Activated CD4-positive, alpha-beta T cell treated with anti-CD3 and anti-CD28 coated beads, Interleukin-2, amount 10 ng/mL, durations not matched to agents 7 days and 5 days (primary cell): ENCODE data around the gene FBRSL1. TPM values are rescaled to one million over a fixed set of nuclear protein-coding genes. Genes with fewer than 3 reads are reported as not detected.

ENCODE experiments used
- CTCF ChIA-PET: fragments of 350-600 bp; sonication (Branson Sonifier 250); formaldehyde crosslinking; loops from one replicate; lab custom pipeline; 2021; ENCODE audit warnings: antibody characterized with exemption; lab: Charles Lee
- POLR2A ChIA-PET: fragments of 350-600 bp; sonication (Branson Sonifier 250); formaldehyde crosslinking; loops from one replicate; lab custom pipeline; 2021; ENCODE audit warnings: antibody characterized with exemption; lab: Charles Lee
- DNase-seq: peaks from one replicate; pipeline ENCODE4 v3.0.0-alpha.2; 2020
- H3K27ac Mint-ChIP-seq: one replicate; pipeline ENCODE4 v1.8.0; 2021; ENCODE audit warnings: mild to moderate bottlenecking, moderate library complexity, mixed read lengths
- H3K27me3 Mint-ChIP-seq: one replicate; pipeline ENCODE4 v1.8.0; 2021; ENCODE audit warnings: mixed read lengths
- H3K36me3 Mint-ChIP-seq: one replicate; pipeline ENCODE4 v1.8.0; 2021; ENCODE audit warnings: low read depth, mixed read lengths
- H3K4me1 Mint-ChIP-seq: one replicate; pipeline ENCODE4 v1.8.0; 2021; ENCODE audit warnings: mixed read lengths
- H3K4me3 Mint-ChIP-seq: one replicate; pipeline ENCODE4 v1.8.0; 2021; ENCODE audit warnings: mild to moderate bottlenecking, moderate library complexity, mixed read lengths
- H3K9me3 Mint-ChIP-seq: one replicate; pipeline ENCODE4 v1.8.0; 2021; ENCODE audit warnings: mixed read lengths
- total RNA-seq, 2 experiments: library from RNA; stranded (reverse); gene quantifications; one replicate each; pipeline ENCODE4 v1.2.3, GENCODE V29; 2021

Gene FBRSL1
- total RNA-seq, 2 experiments from 2014 or later = 49.8 to 51.1 TPM

DNA sequence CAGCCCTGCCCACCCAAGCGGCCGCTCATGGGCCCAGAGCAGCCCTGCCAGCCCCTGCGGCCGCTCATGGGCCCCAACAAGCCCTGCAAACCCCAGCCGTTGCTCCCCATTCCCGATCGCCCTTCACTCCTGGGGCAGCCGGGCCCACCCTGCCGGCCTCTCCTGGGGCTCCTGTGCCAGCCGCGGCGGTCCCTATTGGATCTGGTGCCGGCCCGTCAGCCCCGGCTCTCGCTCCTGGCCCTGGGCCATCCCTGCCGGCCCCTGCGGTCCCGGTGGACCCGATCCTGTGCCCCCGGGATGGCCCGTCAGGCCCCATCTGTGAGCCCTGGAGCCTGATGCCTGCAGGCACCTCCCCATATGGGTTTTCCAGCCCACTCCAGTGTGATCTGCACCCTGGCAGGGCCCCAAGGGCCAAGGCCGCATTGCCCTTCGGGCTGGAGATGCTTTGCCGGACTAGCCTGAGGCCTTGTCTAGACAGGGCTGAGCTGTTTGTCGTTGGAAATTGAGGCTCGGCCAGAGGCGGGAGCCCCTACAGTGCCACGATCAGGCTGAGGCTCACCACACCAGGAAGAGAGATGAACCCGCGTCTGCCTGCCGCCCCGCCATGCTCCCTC is 20.3 kb downstream of the FBRSL1 start:
- ChIA-PET POLR2A (no interaction called here), CTCF (no interaction called here)
- Mint-ChIP-seq H3K36me3 (peaks cover 3% of the 10 kb centered on the region), H3K27me3 (no peaks in the 10 kb centered on the region), H3K4me1 (peaks cover 23% of the 10 kb centered on the region), H3K9me3 (no peaks in the 10 kb centered on the region), H3K4me3 (no peak overlapping the region), H3K27ac (no peak overlapping the region)
- DNase-seq = no peak

DNA sequence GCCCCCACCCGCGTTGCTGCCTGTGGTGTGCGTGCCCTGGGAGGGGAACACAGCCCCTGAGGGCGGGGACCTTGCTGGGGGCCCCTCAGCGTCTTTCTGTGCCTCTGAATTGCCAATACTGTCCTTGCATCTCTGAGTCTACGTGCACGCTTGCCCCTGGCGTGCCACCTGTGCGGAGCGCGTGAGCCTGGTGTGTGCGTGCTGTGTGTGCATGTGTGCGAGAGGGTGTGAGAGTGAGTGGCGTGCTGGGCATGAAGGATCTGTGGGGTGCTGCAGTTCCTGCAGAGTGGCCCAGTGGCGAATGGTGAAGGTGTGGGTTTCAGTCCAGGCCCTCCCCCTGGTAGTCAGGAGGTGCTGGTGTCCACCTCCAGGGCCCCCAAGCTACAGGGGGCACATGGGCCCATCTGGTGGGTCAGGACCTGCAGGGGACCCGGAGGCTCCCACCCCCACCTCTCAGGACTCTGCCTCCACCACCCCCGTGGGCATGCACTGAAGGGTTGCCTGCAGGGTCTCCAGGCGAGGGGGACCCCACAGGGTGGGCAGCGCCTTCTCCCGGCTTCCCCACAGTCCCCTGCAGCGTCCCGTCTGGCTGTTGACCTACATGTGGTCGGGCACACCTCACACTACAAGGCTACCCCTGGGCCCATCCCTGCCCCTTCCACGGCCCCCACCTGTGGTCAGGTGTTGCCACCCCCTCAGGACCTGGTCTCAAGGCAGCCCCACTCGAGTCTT is 21.0 kb downstream of the FBRSL1 start:
- Mint-ChIP-seq H3K27ac (no peak overlapping the region), H3K36me3 (peaks cover 7% of the 10 kb centered on the region), H3K27me3 (no peaks in the 10 kb centered on the region), H3K9me3 (peaks cover 2% of the 10 kb centered on the region), H3K4me1 (peaks cover 19% of the 10 kb centered on the region), H3K4me3 (no peak overlapping the region)
- CTCF ChIA-PET = no interaction called here
- DNase-seq = no peak
- POLR2A ChIA-PET = no interaction called here

DNA sequence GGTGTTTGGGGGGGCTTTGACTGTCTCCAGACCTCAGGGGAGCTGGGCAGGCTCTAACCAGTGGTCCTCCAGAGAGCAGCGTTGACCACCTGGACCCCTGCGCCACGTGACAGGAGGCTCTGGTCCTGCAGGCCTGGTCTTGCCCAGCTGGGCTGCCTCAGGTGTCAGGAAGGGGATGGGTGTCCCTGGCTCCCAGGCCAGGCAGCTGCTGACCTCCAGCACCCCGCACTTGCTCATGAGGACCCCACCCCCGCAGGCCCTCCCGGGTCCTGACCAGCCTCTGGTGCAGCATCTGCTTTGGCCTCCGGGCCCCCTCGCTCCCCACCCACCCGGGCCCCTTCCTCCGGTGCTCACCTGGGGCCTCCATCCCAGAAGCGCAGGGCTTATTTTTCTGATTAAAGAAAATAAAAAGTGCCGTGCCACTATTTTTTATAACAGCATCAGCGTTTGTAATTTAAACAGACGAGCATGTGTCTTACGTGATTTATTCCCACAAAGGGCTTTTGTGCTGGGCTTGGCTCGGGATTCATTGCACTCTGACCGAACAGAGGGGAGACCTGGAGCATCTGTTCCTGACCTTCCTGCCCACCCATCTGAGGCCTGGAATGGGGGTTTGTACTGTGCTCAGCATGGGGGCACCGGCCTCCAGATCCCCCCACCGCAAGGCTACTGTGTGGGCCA is 21.7 kb downstream of the FBRSL1 start:
- CTCF ChIA-PET = no interaction called here
- Mint-ChIP-seq H3K27ac (peak overlapping the region; percentile 25), H3K4me1 (peaks cover 11% of the 10 kb centered on the region), H3K36me3 (peaks cover 9% of the 10 kb centered on the region), H3K9me3 (peaks cover 2% of the 10 kb centered on the region), H3K4me3 (no peak overlapping the region), H3K27me3 (no peaks in the 10 kb centered on the region)
- POLR2A ChIA-PET = no interaction called here
- DNase-seq = no peak

DNA sequence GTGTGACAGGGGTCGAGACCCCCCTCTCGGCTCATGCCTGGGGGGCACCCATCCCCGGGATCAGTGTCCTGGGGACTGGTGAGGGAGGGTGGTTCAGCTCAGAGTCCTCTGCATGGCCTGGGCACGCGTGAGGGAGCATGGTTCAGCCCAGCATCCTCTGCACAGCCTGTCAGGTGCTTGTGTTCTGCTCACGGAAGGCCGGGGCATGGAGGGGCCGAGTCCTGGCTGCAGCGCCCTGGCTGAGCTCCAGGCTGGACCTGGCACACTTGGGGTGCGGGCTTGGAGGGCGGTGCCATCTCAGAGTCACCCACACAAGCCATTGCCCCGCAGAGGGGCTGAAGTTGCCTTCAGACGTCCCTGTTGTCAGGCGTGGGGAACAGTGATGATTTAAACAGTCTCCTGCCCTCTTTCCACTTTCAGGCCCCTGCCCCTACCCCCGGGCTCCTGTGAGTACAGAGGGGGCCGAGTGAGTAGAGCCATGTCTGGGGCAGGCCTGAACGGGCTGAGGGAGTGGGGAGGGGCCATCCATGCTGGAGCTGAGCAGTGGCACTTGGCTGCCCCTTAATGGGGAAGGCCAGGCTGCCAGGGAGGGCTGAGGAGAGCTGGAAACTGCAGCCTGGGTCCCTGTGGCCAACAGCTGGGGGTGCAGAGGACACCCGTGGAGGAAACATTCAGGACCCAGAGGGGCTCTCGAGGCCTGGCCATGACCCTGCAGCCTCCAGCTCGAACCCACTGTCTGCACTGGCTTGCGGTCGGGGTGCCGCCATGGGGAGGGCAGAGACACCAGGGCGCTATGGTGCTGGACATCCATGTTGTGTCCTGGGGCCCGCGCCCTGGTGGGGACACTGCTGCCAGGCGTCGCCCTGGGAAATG is 22.5 kb downstream of the FBRSL1 start:
- H3K4me3 Mint-ChIP-seq = no peak overlapping the region
- peaks cover 5% of the 10 kb centered on the region for H3K4me1 Mint-ChIP-seq
- POLR2A ChIA-PET = no interaction called here

DNA sequence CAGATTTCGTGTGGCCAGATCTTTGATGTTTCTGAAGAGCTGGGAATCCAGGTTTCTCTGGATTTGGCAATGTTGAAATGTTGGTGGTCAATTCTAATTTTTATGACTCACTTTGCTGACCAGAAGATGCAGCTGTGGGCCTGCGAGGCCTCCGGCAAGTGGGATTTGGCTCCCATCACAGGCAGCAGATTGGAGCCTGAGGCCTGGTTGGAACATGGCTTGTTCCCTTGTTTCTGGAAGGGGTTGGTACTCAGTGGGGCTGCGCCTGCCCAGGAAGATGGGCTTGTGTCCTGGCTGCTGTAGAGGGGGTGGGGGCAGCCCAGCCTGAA is 23.1 kb downstream of the FBRSL1 start:
- peaks cover 5% of the 10 kb centered on the region for H3K9me3 Mint-ChIP-seq
- H3K4me1 Mint-ChIP-seq = peaks cover 5% of the 10 kb centered on the region
- CTCF ChIA-PET = interaction anchor here (1.3 kb wide), 1 partner anchor 48 kb away, joined by 3 read pairs; no protein-coding TSS in a partner anchor
- no peak overlapping the region for H3K27ac Mint-ChIP-seq
- DNase-seq = no peak
- no peak overlapping the region for H3K4me3 Mint-ChIP-seq
- peaks cover 12% of the 10 kb centered on the region for H3K36me3 Mint-ChIP-seq
- POLR2A ChIA-PET = no interaction called here
- no peaks in the 10 kb centered on the region for H3K27me3 Mint-ChIP-seq

More for the DNA sequence above, 22.5 kb downstream of the FBRSL1 start:
- H3K27me3 Mint-ChIP-seq = no peaks in the 10 kb centered on the region
- peaks cover 4% of the 10 kb centered on the region for H3K9me3 Mint-ChIP-seq
- H3K27ac Mint-ChIP-seq = no peak overlapping the region
- no peak for DNase-seq
- peaks cover 10% of the 10 kb centered on the region for H3K36me3 Mint-ChIP-seq
- CTCF ChIA-PET = no interaction called here

DNA sequence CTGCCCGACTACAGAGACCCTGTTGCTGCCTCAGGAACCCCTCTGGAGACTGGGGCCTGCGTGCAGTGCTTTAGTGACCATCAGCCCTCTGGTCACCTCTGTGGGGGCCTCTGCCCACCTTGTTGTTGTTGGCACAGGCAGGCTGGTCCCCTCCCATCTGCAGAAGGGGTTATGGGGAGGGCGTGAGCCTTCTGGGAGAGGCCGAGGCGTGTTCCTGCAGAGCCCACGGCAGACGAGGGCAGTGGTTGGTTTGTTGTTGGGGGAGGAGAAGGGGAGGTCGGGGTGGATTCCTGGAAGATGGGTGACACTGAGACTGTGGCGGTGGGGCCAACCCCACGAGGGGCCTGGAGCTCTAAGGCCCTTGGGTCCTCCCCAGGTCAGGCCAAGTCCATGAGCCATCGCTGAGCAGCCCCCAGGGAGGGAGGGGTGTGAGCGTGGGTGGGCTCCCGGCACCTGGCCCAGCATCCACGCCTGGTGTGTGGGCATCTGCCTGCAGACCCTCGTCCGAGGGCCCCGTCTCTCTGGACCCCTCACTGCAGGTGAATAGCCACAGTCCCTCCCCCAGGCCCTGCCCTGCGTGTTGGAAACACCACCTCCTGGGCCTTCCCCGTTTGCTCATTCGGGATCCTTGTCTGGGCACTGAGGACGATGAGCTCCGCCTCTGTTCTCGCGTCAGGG is 23.6 kb downstream of the FBRSL1 start:
- ChIA-PET POLR2A (no interaction called here), CTCF (interaction anchor here (0.9 to 1.3 kb wide), 2 partner anchors 47 to 133 kb away, joined by 3 read pairs; no protein-coding TSS in a partner anchor)
- peaks cover 18% of the 10 kb centered on the region for H3K36me3 Mint-ChIP-seq
- no peak for DNase-seq
- H3K27me3 Mint-ChIP-seq = no peaks in the 10 kb centered on the region
- H3K27ac Mint-ChIP-seq = no peak overlapping the region
- H3K4me1 Mint-ChIP-seq = peaks cover 5% of the 10 kb centered on the region
- peaks cover 11% of the 10 kb centered on the region for H3K9me3 Mint-ChIP-seq
- no peak overlapping the region for H3K4me3 Mint-ChIP-seq

DNA sequence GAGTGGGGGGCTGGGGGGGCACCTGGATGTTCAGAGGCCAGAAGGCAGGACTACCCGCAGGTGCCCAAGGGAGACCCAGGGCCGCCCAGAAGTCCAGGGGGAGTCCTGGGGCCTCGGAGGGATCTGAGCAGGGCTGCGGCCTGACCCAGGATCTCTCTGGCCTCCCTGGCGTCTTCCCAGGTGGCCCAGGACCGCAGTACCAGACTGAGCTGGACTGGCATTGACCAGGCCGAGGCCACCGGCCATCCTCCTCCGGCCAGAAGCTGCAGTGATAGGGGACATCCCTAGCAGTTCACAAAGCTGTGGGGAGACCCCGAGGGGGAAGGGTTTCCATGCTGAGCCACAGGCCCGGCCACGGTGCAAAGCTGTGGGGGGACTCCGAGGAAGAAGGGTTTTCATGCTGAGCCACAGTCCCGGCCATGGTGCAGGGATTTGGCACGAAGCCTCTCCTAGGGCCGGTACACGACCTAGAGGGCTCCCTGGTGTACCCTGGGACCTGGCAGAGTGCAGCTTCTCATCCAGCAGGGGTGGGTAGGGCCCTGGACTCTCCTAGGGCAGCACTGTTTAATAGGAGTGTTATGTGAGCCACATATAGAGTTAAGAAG is 24.4 kb downstream of the FBRSL1 start:
- DNase-seq = no peak
- Mint-ChIP-seq H3K27me3 (no peaks in the 10 kb centered on the region), H3K9me3 (peaks cover 18% of the 10 kb centered on the region), H3K4me1 (peaks cover 5% of the 10 kb centered on the region), H3K27ac (no peak overlapping the region), H3K36me3 (peaks cover 25% of the 10 kb centered on the region), H3K4me3 (no peak overlapping the region)
- ChIA-PET POLR2A (no interaction called here), CTCF (interaction anchor here (0.9 to 1.3 kb wide), 2 partner anchors 47 to 134 kb away, joined by 3 read pairs; no protein-coding TSS in a partner anchor)

DNA sequence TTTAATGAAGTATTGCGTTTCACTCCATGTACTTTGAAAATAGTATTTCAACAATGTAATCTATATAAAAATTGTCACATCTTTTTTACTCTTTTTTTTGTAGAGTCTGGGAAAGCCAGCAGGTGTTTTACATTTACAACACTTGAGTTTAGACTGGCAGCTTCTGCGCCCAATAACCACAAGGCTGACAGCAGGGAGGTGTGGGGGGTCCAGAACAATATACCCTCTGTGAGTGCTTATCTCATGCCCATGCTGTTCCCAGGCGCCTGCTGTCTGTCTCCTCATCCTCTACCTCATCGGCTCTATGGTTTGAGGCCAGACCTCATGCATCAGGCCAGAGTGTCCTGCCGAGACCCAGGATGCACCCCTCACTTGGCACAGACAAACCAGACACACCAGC is 24.9 kb downstream of the FBRSL1 start:
- DNase-seq = no peak
- POLR2A ChIA-PET = no interaction called here
- H3K36me3 Mint-ChIP-seq = peaks cover 27% of the 10 kb centered on the region
- H3K4me3 Mint-ChIP-seq = no peak overlapping the region
- CTCF ChIA-PET = interaction anchor here (0.9 kb wide), 1 partner anchor 134 kb away, joined by 3 read pairs; no protein-coding TSS in a partner anchor
- H3K27me3 Mint-ChIP-seq = no peaks in the 10 kb centered on the region
- H3K9me3 Mint-ChIP-seq = peaks cover 18% of the 10 kb centered on the region
- H3K27ac Mint-ChIP-seq = no peak overlapping the region
- H3K4me1 Mint-ChIP-seq = peaks cover 5% of the 10 kb centered on the region

DNA sequence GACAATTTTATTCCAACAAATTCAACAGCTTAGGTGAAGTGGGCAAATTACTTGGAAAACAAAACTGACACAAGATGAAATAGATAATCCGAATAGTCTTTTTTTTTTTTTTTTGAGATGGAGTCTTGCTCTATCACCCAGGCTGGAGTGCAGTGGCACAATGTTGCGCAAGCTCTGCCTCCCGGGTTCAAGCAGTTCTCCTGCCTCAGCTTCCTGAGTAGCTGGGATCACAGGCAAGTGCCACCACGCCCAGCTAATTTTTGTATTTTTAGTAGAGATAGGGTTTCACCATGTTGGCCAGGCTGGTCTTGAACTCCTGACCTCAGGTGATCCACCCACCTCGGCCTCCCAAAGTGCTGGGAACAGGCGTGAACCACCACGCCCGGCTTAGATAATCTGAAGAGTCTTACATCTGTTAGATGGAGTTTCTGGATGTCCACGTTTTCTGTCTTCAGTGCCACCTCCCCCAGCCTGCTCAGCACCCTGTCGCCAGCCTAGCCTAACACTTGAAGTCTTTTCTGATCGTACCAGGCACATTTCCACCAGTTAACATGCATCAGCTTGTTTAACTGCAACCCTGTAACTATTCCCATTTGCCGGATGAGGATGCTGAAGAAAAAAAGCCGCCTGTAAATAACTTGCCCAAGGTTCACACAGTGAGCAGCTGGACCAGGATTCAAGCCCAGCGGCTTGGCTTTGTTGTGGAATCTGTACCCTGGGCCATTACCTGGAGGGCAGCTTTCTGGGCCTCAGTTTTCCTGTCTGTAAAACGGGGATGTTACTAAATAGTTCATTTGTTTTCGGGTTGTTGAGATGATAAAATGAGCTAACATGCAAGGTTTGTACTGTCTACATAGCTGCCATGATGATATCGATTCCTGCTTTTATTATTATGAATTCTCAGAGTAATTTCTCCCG is 26.4 kb downstream of the FBRSL1 start:
- no peak for DNase-seq
- ChIA-PET POLR2A (no interaction called here), CTCF (interaction anchor here (0.6 to 1.5 kb wide), 4 partner anchors 10 to 40 kb away, joined by 3 to 5 read pairs (median 3); no protein-coding TSS in a partner anchor)
- H3K9me3 Mint-ChIP-seq = peaks cover 18% of the 10 kb centered on the region
- no peaks in the 10 kb centered on the region for H3K27me3 Mint-ChIP-seq
- peaks cover 27% of the 10 kb centered on the region for H3K36me3 Mint-ChIP-seq
- H3K27ac Mint-ChIP-seq = no peak overlapping the region
- H3K4me1 Mint-ChIP-seq = peaks cover 5% of the 10 kb centered on the region
- H3K4me3 Mint-ChIP-seq = no peak overlapping the region

DNA sequence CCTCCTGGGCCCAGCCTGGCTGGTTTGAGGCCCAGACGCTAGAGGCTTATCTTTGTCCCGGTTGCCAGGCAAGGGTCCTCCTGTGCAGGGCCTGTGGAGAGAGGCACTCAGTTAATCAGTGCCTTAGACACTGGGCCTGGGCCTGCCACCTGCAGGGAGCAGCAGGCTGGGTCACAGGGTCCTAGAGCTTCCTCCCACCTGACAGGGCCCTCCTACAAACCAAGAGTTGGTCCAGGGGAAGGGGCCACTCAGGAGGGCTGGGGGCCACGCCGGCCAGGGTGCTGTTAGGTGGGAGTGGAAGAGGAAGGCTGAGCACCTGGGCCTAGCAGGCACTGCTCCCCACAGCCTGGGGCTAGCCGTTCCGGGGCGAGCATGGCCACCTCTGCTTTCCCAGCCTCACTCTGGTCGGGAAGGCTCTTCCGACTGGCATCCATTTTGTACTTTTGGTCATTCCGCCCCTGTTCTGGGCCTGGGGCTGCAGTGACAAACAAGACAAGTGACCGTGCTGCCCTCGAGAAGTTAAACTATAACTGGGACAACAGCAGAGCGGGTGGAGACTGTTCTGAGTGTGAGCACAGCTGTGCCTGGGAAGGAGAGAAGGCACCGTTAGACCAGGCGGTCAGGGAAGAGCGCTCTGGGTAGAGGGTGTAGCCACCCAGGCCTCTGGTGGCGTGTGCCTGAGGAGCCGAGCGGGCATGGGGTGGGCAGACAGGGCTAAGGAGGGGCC is 27.2 kb downstream of the FBRSL1 start:
- peaks cover 18% of the 10 kb centered on the region for H3K9me3 Mint-ChIP-seq
- H3K27me3 Mint-ChIP-seq = no peaks in the 10 kb centered on the region
- no peak for DNase-seq
- ChIA-PET CTCF (interaction anchor here (1.1 to 1.5 kb wide), 2 partner anchors 11 to 102 kb away, joined by 3 to 5 read pairs; no protein-coding TSS in a partner anchor), POLR2A (no interaction called here)
- no peak overlapping the region for H3K4me3 Mint-ChIP-seq
- H3K36me3 Mint-ChIP-seq = peaks cover 27% of the 10 kb centered on the region
- no peak overlapping the region for H3K27ac Mint-ChIP-seq
- H3K4me1 Mint-ChIP-seq = peaks cover 5% of the 10 kb centered on the region
